ENCODE data around the gene IQSEC3. TPM values are rescaled to one million over a fixed set of nuclear protein-coding genes. Genes with fewer than 3 reads are reported as not detected.

IQSEC3 gene
- total RNA-seq, 1 donor from 2014 or later: 1.3 TPM

- no peak overlapping the region for H3K4me3 ChIP-seq (ENCODE audit: low read depth, low read length)
- peak; percentile 38 for TF ChIP-seq CTCF (conservative IDR thresholded peaks at IDR 0.05; ENCODE audit: low read depth, low read length)
- DNase-seq (ENCODE audit: low read depth): no peak
Measured at GRCh38 chr12:108594-108993, 42.0 kb downstream of the IQSEC3 start.

- no peak overlapping the region for H3K4me3 ChIP-seq (ENCODE audit: low read depth, low read length)
- DNase-seq (ENCODE audit: low read depth): no peak
- no peak for TF ChIP-seq CTCF (conservative IDR thresholded peaks at IDR 0.05; ENCODE audit: low read depth, low read length)
Measured at GRCh38 chr12:109446-109845, 42.9 kb downstream of the IQSEC3 start.

- no peak for TF ChIP-seq CTCF (conservative IDR thresholded peaks at IDR 0.05; ENCODE audit: low read depth, low read length)
- no peak overlapping the region for H3K4me3 ChIP-seq (ENCODE audit: low read depth, low read length)
- no peak for DNase-seq (ENCODE audit: low read depth)
Measured at GRCh38 chr12:109872-110271, 43.3 kb downstream of the IQSEC3 start.

- H3K4me3 ChIP-seq (ENCODE audit: low read depth, low read length): no peak overlapping the region
- no peak for DNase-seq (ENCODE audit: low read depth)
- TF ChIP-seq CTCF (conservative IDR thresholded peaks at IDR 0.05; ENCODE audit: low read depth, low read length): no peak
Measured at GRCh38 chr12:111699-112493, 45.3 kb downstream of the IQSEC3 start.

- no peak for DNase-seq (ENCODE audit: low read depth)
- no peak for TF ChIP-seq CTCF (conservative IDR thresholded peaks at IDR 0.05; ENCODE audit: low read depth, low read length)
- no peak overlapping the region for H3K4me3 ChIP-seq (ENCODE audit: low read depth, low read length)
Measured at GRCh38 chr12:113347-113746, 46.8 kb downstream of the IQSEC3 start.

- DNase-seq (ENCODE audit: low read depth): no peak
- TF ChIP-seq CTCF (conservative IDR thresholded peaks at IDR 0.05; ENCODE audit: low read depth, low read length): no peak
- H3K4me3 ChIP-seq (ENCODE audit: low read depth, low read length): no peak overlapping the region
Measured at GRCh38 chr12:114626-115211, 48.2 kb downstream of the IQSEC3 start.

GRCh38 chr12:115518-115917 is 49.0 kb downstream of the IQSEC3 start:
- no peak for DNase-seq (ENCODE audit: low read depth)
- TF ChIP-seq CTCF (conservative IDR thresholded peaks at IDR 0.05; ENCODE audit: low read depth, low read length): no peak
- no peak overlapping the region for H3K4me3 ChIP-seq (ENCODE audit: low read depth, low read length)

Measured in epithelial cell of proximal tubule (primary cell).